Natural killer cell (primary cell): ENCODE results near the gene PCYT2. TPM values are rescaled to one million over a fixed set of nuclear protein-coding genes. Genes with fewer than 3 reads are reported as not detected.
A peak's percentile ranks its signal among the peaks of the same experiment; 100 is the strongest.

ENCODE experiments used
- ATAC-seq, 3 donors: fragments of 150-1000 bp in 2 of 3; fragments of 200-7000 bp in 1 of 3; cut with Tn5 transposase; 1 replicate in 1 of 3; 2 replicates in 2 of 3; pipeline ENCODE4 v1.10.0; 2021; ENCODE audit warnings: mild to moderate bottlenecking in 2 of 3, moderate library complexity in 2 of 3
- DNase-seq, 2 donors: peaks; one replicate each; pipeline versions ENCODE4 v3.0.0 to v3.0.0-alpha.2; 2013 to 2021; ENCODE audit warnings: mixed read lengths in 1 of 2
- H3K27ac ChIP-seq: one replicate; pipeline ENCODE4 v1.5.1; 2013; ENCODE audit warnings: mild to moderate bottlenecking, low read length
- H3K27me3 ChIP-seq: one replicate; pipeline ENCODE4 v1.6.1; 2013; ENCODE audit warnings: low read length; ENCODE audit not compliant: control insufficient read depth, insufficient read depth
- H3K36me3 ChIP-seq: one replicate; pipeline ENCODE4 v1.6.1; 2013; ENCODE audit warnings: low read length; ENCODE audit not compliant: control insufficient read depth, insufficient read depth
- H3K4me1 ChIP-seq: one replicate; pipeline ENCODE4 v1.6.1; 2013; ENCODE audit warnings: low read length; ENCODE audit not compliant: control insufficient read depth, insufficient read depth
- H3K4me3 ChIP-seq: one replicate; pipeline ENCODE4 v1.5.1; 2013; ENCODE audit warnings: low read length
- H3K9me3 ChIP-seq: one replicate; pipeline ENCODE4 v1.6.1; 2013; ENCODE audit warnings: low read length; ENCODE audit not compliant: control insufficient read depth, insufficient read depth
- H3K27ac Mint-ChIP-seq, 2 donors: one replicate each; pipeline ENCODE4 v1.8.0; 2022; ENCODE audit warnings: mild to moderate bottlenecking in 2 of 2, mixed read lengths in 2 of 2, moderate library complexity in 1 of 2
- H3K27me3 Mint-ChIP-seq, 2 donors: one replicate each; pipeline ENCODE4 v1.8.0; 2022; ENCODE audit warnings: low read depth in 2 of 2, mixed read lengths in 2 of 2
- H3K36me3 Mint-ChIP-seq: one replicate; pipeline ENCODE4 v1.8.0; 2022; ENCODE audit warnings: mixed read lengths
- H3K4me1 Mint-ChIP-seq, 2 donors: one replicate each; pipeline ENCODE4 v1.8.0; 2022; ENCODE audit warnings: mixed read lengths in 2 of 2
- H3K4me3 Mint-ChIP-seq: one replicate; pipeline ENCODE4 v1.8.0; 2022; ENCODE audit warnings: mild to moderate bottlenecking, moderate library complexity, mixed read lengths
- H3K9me3 Mint-ChIP-seq, 2 donors: one replicate each; pipeline ENCODE4 v1.8.0; 2022; ENCODE audit warnings: mixed read lengths in 2 of 2
- CTCF ChIP-seq: fragments of 200-600 bp; IDR thresholded peaks from one replicate; pipeline ENCODE4 v1.8.0; 2022; ENCODE audit warnings: antibody characterized with exemption
- WGBS: methylation state at CpG from one replicate; pipeline ENCODE4 v1.1.7; 2013; ENCODE audit warnings: missing lambda C conversion rate; ENCODE audit not compliant: insufficient coverage; 5-methylcytosine and 5-hydroxymethylcytosine counted together
- intact Hi-C: fragments of 100-400 bp; cut with micrococcal nuclease; formaldehyde crosslinking; loops from one replicate; pipeline ENCODE4 v1.14.2; 2022
- total RNA-seq, 4 donors: library from RNA; stranded (reverse); fragments of 120-200 nt in 1 of 4; gene quantifications; one replicate each; pipeline versions ENCODE4 v1.2.3 to v1.2.4, GENCODE V29; 2013 to 2022

Gene PCYT2
- total RNA-seq, 3 donors from 2014 or later (not counting 1 experiment from before 2014, with no cell fraction given) = 30.6 to 34.4 (median 34.2) TPM

- no peaks in the 10 kb centered on the region for H3K36me3 ChIP-seq
- Mint-ChIP-seq H3K27me3 (peaks cover 12 to 20% of the 10 kb centered on the region in 2 donors), H3K36me3 (no peaks in the 10 kb centered on the region), H3K4me1 (no peaks in the 10 kb centered on the region), H3K4me3 (peak overlapping the region; percentile 68), H3K9me3 (no peaks in the 10 kb centered on the region), H3K27ac (no peak overlapping the region)
- no peak overlapping the region for H3K27ac ChIP-seq
- 69% methylated on average over 15 of the region's 15 CpGs for WGBS
- H3K27me3 ChIP-seq = peaks cover 22% of the 10 kb centered on the region
- no peaks in the 10 kb centered on the region for H3K9me3 ChIP-seq
- intact Hi-C loops = loop anchor here (1.0 kb wide), 1 partner anchor 196 kb away; no protein-coding TSS in a partner anchor
- no peak for TF ChIP-seq CTCF
- H3K4me3 ChIP-seq = no peak overlapping the region
- no peak for DNase-seq
- H3K4me1 ChIP-seq = peaks cover 24% of the 10 kb centered on the region
- ATAC-seq = no peak
Observed at GRCh38 chr17:81958633-81959342, 47.6 kb upstream of the PCYT2 start.

- H3K4me1 ChIP-seq = peaks cover 15% of the 10 kb centered on the region
- intact Hi-C loops = no loop called here
- no peak for ATAC-seq
- H3K4me3 ChIP-seq = no peak overlapping the region
- 90% methylated on average over 16 of the region's 19 CpGs for WGBS
- H3K9me3 ChIP-seq = no peaks in the 10 kb centered on the region
- H3K36me3 ChIP-seq = no peaks in the 10 kb centered on the region
- no peaks in the 10 kb centered on the region for H3K36me3 Mint-ChIP-seq
- H3K27me3 Mint-ChIP-seq = peaks cover 10 to 12% of the 10 kb centered on the region in 2 donors
- no peak for TF ChIP-seq CTCF
- no peaks in the 10 kb centered on the region for H3K4me1 Mint-ChIP-seq
- no peak overlapping the region for H3K27ac ChIP-seq
- H3K4me3 Mint-ChIP-seq = peak overlapping the region; percentile 68
- no peak overlapping the region for H3K27ac Mint-ChIP-seq
- no peak for DNase-seq
- H3K27me3 ChIP-seq = peaks cover 20% of the 10 kb centered on the region
- no peaks in the 10 kb centered on the region for H3K9me3 Mint-ChIP-seq
Observed at GRCh38 chr17:81957691-81958432, 46.7 kb upstream of the PCYT2 start.

GRCh38 chr17:81956607-81957589, 45.7 kb upstream of the PCYT2 start:
- Histone ChIP-seq H3K36me3 (no peaks in the 10 kb centered on the region), H3K27me3 (peaks cover 10% of the 10 kb centered on the region), H3K9me3 (no peaks in the 10 kb centered on the region), H3K4me3 (no peak overlapping the region), H3K27ac (no peak overlapping the region), H3K4me1 (peaks cover 15% of the 10 kb centered on the region)
- Mint-ChIP-seq H3K27me3 (peaks cover 6 to 10% of the 10 kb centered on the region in 2 donors), H3K4me1 (no peaks in the 10 kb centered on the region), H3K9me3 (no peaks in the 10 kb centered on the region), H3K36me3 (no peaks in the 10 kb centered on the region), H3K4me3 (no peak overlapping the region), H3K27ac (no peak overlapping the region)
- TF ChIP-seq CTCF = no peak
- WGBS = 89% methylated on average over 45 of the region's 45 CpGs
- DNase-seq = no peak
- intact Hi-C loops = no loop called here
- ATAC-seq = no peak
